H9 (cell line): ENCODE results near the gene ZNF853. TPM values are rescaled to one million over a fixed set of nuclear protein-coding genes. Genes with fewer than 3 reads are reported as not detected.
"Not testable (repeated sequence)": the region's sequence is repeated elsewhere in the genome, so short reads cannot be mapped to it uniquely, and the experiment has no call there.

Experiments used
- DNase-seq: peaks from one replicate; pipeline ENCODE4 v3.0.0-alpha.2; 2017
- H2AFZ ChIP-seq: one replicate; pipeline ENCODE4 v1.6.1; 2013; ENCODE audit warnings: mild to moderate bottlenecking, low read length, control low read depth, moderate library complexity
- H2AK5ac ChIP-seq: 2 replicates; pipeline ENCODE4 v1.6.1; 2013; ENCODE audit warnings: low read length, control low read depth, mixed read lengths; ENCODE audit not compliant: insufficient read length
- H2BK120ac ChIP-seq: one replicate; pipeline ENCODE4 v1.6.1; 2013; ENCODE audit warnings: low read depth, mild to moderate bottlenecking, low read length, control low read depth, inconsistent platforms; ENCODE audit not compliant: poor library complexity, severe bottlenecking
- H2BK12ac ChIP-seq: 2 replicates; pipeline ENCODE4 v1.6.1; 2013; ENCODE audit warnings: low read length, control low read depth, mixed read lengths, low read depth; ENCODE audit not compliant: insufficient read length
- H2BK15ac ChIP-seq: 2 replicates; pipeline ENCODE4 v1.6.1; 2013; ENCODE audit warnings: low read depth, low read length, control low read depth
- H2BK20ac ChIP-seq: one replicate; pipeline ENCODE4 v1.6.1; 2013; ENCODE audit warnings: low read depth, mild to moderate bottlenecking, low read length, control low read depth, inconsistent platforms; ENCODE audit not compliant: poor library complexity, severe bottlenecking
- H2BK5ac ChIP-seq: 2 replicates; pipeline ENCODE4 v1.6.1; 2013; ENCODE audit warnings: low read length, control low read depth, mixed read lengths; ENCODE audit not compliant: insufficient read length
- H3K14ac ChIP-seq: 2 replicates; pipeline ENCODE4 v1.6.1; 2013; ENCODE audit warnings: low read length, control low read depth; ENCODE audit not compliant: insufficient read depth
- H3K18ac ChIP-seq: 2 replicates; pipeline ENCODE4 v1.6.1; 2013; ENCODE audit warnings: low read depth, mild to moderate bottlenecking, mixed read lengths, low read length, control low read depth; ENCODE audit not compliant: insufficient read length
- H3K23ac ChIP-seq: 2 replicates; pipeline ENCODE4 v1.6.1; 2013; ENCODE audit warnings: low read length, control low read depth, mixed read lengths, low read depth; ENCODE audit not compliant: insufficient read length
- H3K23me2 ChIP-seq: 2 replicates; pipeline ENCODE4 v1.6.1; 2013; ENCODE audit warnings: low read depth, mild to moderate bottlenecking, mixed read lengths, low read length, control low read depth; ENCODE audit not compliant: insufficient read length, poor library complexity, severe bottlenecking
- H3K27ac ChIP-seq: 2 replicates; pipeline ENCODE4 v1.5.1; 2013; ENCODE audit warnings: low read length, control low read depth, mixed read lengths, low read depth; ENCODE audit not compliant: insufficient read length
- H3K27me3 ChIP-seq: 2 replicates; pipeline ENCODE4 v1.6.1; 2013; ENCODE audit warnings: low read length, control low read depth, inconsistent platforms; ENCODE audit not compliant: insufficient read depth
- H3K4ac ChIP-seq: 2 replicates; pipeline ENCODE4 v1.6.1; 2013; ENCODE audit warnings: low read depth, mild to moderate bottlenecking, control low read depth, inconsistent platforms, low read length, moderate library complexity
- H3K4me1 ChIP-seq: 2 replicates; pipeline ENCODE4 v1.6.1; 2013; ENCODE audit warnings: low read length, control low read depth, inconsistent platforms; ENCODE audit not compliant: insufficient read depth
- H3K4me2 ChIP-seq: 2 replicates; pipeline ENCODE4 v1.6.1; 2013; ENCODE audit warnings: low read length, control low read depth, mixed read lengths; ENCODE audit not compliant: insufficient read length, insufficient read depth
- H3K56ac ChIP-seq: 2 replicates; pipeline ENCODE4 v1.6.1; 2013; ENCODE audit warnings: low read depth, mild to moderate bottlenecking, mixed read lengths, low read length, control low read depth; ENCODE audit not compliant: insufficient read length
- H3K79me1 ChIP-seq: 2 replicates; pipeline ENCODE4 v1.6.1; 2013; ENCODE audit warnings: low read depth, mild to moderate bottlenecking, moderate library complexity, low read length, control low read depth, inconsistent platforms; ENCODE audit not compliant: insufficient read depth, poor library complexity, severe bottlenecking
- H3K79me2 ChIP-seq: 2 replicates; pipeline ENCODE4 v1.6.1; 2013; ENCODE audit warnings: low read length, control low read depth, inconsistent platforms; ENCODE audit not compliant: insufficient read depth
- H3K9ac ChIP-seq: 2 replicates; pipeline ENCODE4 v1.6.1; 2013; ENCODE audit warnings: low read length, control low read depth, mixed read lengths; ENCODE audit not compliant: insufficient read length; ENCODE audit errors: extremely low read depth
- H3K9me3 ChIP-seq: one replicate; pipeline ENCODE4 v1.6.1; 2013; ENCODE audit warnings: low read depth, low read length, inconsistent platforms; ENCODE audit not compliant: control insufficient read depth
- H3T11ph ChIP-seq: one replicate; pipeline ENCODE4 v1.6.1; 2013; ENCODE audit warnings: mild to moderate bottlenecking, low read length, control low read depth, inconsistent platforms
- H4K20me1 ChIP-seq: one replicate; pipeline ENCODE4 v1.6.1; 2013; ENCODE audit not compliant: control insufficient read depth, insufficient read length, insufficient read depth
- H4K5ac ChIP-seq: 2 replicates; pipeline ENCODE4 v1.6.1; 2013; ENCODE audit warnings: low read depth, mild to moderate bottlenecking, mixed read lengths, low read length, control low read depth; ENCODE audit not compliant: insufficient read length
- H4K8ac ChIP-seq: replicated peaks from 2 replicates; pipeline ENCODE4 v1.6.1; 2013; ENCODE audit warnings: low read length, control low read depth, mixed read lengths, low read depth; ENCODE audit not compliant: insufficient read length
- H4K91ac ChIP-seq: 2 replicates; pipeline ENCODE4 v1.6.1; 2013; ENCODE audit warnings: low read depth, mild to moderate bottlenecking, moderate library complexity, mixed read lengths, low read length, control low read depth; ENCODE audit not compliant: insufficient read length
- H3K27ac Mint-ChIP-seq, 3 experiments: 2 replicates in 2 of 3; 3 replicates in 1 of 3; pipeline ENCODE4 v1.8.0; 2020 to 2021; ENCODE audit warnings: mixed read lengths in 3 of 3, mild to moderate bottlenecking in 1 of 3, moderate library complexity in 1 of 3
- H3K27me3 Mint-ChIP-seq: 2 replicates; pipeline ENCODE4 v1.8.0; 2021; ENCODE audit warnings: low read depth, mild to moderate bottlenecking, moderate library complexity, mixed read lengths
- H3K36me3 Mint-ChIP-seq, 3 experiments: 2 replicates in 2 of 3; 3 replicates in 1 of 3; pipeline ENCODE4 v1.8.0; 2020 to 2021; ENCODE audit warnings: low read depth in 3 of 3, mixed read lengths in 3 of 3; ENCODE audit not compliant: insufficient read depth in 1 of 3
- H3K4me1 Mint-ChIP-seq, 2 experiments: 2 replicates each; pipeline ENCODE4 v1.8.0; 2020; ENCODE audit warnings: mixed read lengths in 2 of 2
- H3K4me3 Mint-ChIP-seq, 2 experiments: 2 replicates in 1 of 2; 3 replicates in 1 of 2; pipeline ENCODE4 v1.8.0; 2020 to 2021; ENCODE audit warnings: mild to moderate bottlenecking in 2 of 2, mixed read lengths in 2 of 2, moderate library complexity in 1 of 2
- H3K9me3 Mint-ChIP-seq, 2 experiments: 2 replicates in 1 of 2; 3 replicates in 1 of 2; pipeline ENCODE4 v1.8.0; 2020; ENCODE audit warnings: mild to moderate bottlenecking in 2 of 2, mixed read lengths in 2 of 2, moderate library complexity in 1 of 2
- CTCF ChIP-seq: fragments of 200-600 bp; sonication (generic); conservative IDR thresholded peaks from 3 replicates; pipeline ENCODE4 v1.8.0; 2021; ENCODE audit warnings: antibody characterized with exemption, mild to moderate bottlenecking
- WGBS: extraction: QIAGEN DNeasy Blood & Tissue Kit; methylation state at CpG from one replicate; pipeline ENCODE4 v1.1.7; 2013; ENCODE audit warnings: missing lambda C conversion rate, low lambda C conversion rate, mixed read lengths; ENCODE audit not compliant: insufficient read length; ENCODE audit errors: extremely low coverage; 5-methylcytosine and 5-hydroxymethylcytosine counted together
- total RNA-seq: library from RNA; stranded (reverse); gene quantifications from 2 replicates; pipeline ENCODE4 v1.2.1, GENCODE V29; 2021

ZNF853 gene
- total RNA-seq, 1 experiment from 2014 or later = 9.6 TPM

DNA sequence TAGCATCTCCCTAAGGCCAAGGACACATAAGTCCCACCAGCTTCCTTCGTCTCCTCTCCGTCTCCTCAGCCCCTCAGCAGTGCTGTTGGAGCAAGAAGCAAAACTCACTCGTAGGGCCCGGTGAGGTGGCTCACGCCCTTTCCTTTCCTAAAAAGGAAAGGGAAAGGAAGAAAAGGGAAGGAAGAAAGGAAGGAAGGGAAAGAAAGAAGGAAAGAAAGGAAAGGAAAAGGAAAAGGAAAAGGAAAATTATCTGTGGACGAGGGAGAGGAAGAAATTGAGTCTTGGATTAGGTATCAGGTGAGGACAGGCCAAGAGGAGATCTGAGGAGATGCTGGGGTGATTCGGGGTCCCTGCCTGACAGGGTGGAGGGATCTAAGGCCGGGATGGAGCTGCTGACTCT is 18.6 kb downstream of the ZNF853 start:
- Histone ChIP-seq H2BK20ac (no peak overlapping the region), H3K4me2 (no peak overlapping the region), H3K23ac (no peak overlapping the region), H3K14ac (no peak overlapping the region), H2BK12ac (no peak overlapping the region), H2BK5ac (no peak overlapping the region), H2AFZ (no peak overlapping the region), H2BK120ac (no peak overlapping the region), H3K56ac (no peak overlapping the region), H4K8ac (no peak overlapping the region), H3K27me3 (no peaks in the 10 kb centered on the region), H3K18ac (no peak overlapping the region), H3K4me1 (no peaks in the 10 kb centered on the region; the same call in 1 of the 2 replicates), H3K23me2 (peaks cover 10% of the 10 kb centered on the region), H3K9ac (no peak overlapping the region), H3K4ac (no peak overlapping the region), H3K79me1 (no peaks in the 10 kb centered on the region), H3K9me3 (no peaks in the 10 kb centered on the region), H2AK5ac (no peak overlapping the region), H3T11ph (no peak overlapping the region), H4K91ac (no peak overlapping the region), H3K27ac (no peak overlapping the region), H2BK15ac (no peak overlapping the region), H4K5ac (no peak overlapping the region), H4K20me1 (no peaks in the 10 kb centered on the region), H3K79me2 (no peaks in the 10 kb centered on the region)
- Mint-ChIP-seq H3K36me3 (peaks cover 1 to 5% (median 2%) of the 10 kb centered on the region in 3 experiments; a peak in 1 of 7 replicates), H3K9me3 (no peaks in the 10 kb centered on the region; a peak in 1 of 5 replicates), H3K4me3 (no peak overlapping the region), H3K27me3 (0 out of 2 replicates have a peak, but pooled peaks cover 1% of the 10 kb centered on the region), H3K27ac (no peak overlapping the region; a peak in 2 of 7 replicates), H3K4me1 (peaks cover 10 to 11% of the 10 kb centered on the region in 2 experiments)
- no CpG with 5 or more reads among the region's 8 CpGs for WGBS
- TF ChIP-seq CTCF = no peak
- no peak for DNase-seq

DNA sequence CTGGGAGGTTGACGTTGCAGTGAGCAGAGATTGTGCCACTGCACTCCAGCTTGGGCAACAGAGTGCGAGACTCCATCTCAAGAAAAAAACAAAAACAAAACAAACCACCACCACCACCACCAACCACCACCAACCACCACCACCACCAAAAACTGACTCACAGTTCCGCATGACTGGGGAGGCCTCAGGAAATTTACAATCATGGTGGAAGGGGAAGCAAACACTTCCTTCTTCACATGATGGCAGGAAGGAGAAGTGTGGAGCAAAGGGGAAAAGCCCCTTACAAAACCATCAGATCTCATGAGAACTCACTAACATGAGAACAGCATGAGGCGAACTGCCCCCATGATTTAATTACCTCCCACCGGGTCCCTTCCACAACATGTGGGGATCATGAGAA is 19.6 kb downstream of the ZNF853 start:
- peaks cover 14 to 15% of the 10 kb centered on the region in 2 experiments for H3K4me1 Mint-ChIP-seq
- no CpG with 5 or more reads among the region's 5 CpGs for WGBS
- not testable (repeated sequence) for H2BK120ac ChIP-seq, H3K27ac Mint-ChIP-seq, H3K56ac ChIP-seq, H3T11ph ChIP-seq, H3K14ac ChIP-seq, DNase-seq, H2BK5ac ChIP-seq, H2BK12ac ChIP-seq, H3K36me3 Mint-ChIP-seq, H3K27me3 ChIP-seq, H3K9me3 ChIP-seq, H3K4ac ChIP-seq, H4K8ac ChIP-seq, H2AFZ ChIP-seq, H3K4me1 ChIP-seq, H2BK20ac ChIP-seq, H3K18ac ChIP-seq, H2BK15ac ChIP-seq, H3K9ac ChIP-seq, H3K23ac ChIP-seq, H3K27me3 Mint-ChIP-seq, H4K20me1 ChIP-seq, H4K91ac ChIP-seq, H3K23me2 ChIP-seq, H3K79me1 ChIP-seq, H3K4me2 ChIP-seq, H4K5ac ChIP-seq, H2AK5ac ChIP-seq, H3K27ac ChIP-seq, H3K79me2 ChIP-seq, H3K9me3 Mint-ChIP-seq
- H3K4me3 Mint-ChIP-seq = peak overlapping the region; percentile 26 to 44; a peak in 2 of 5 replicates
